HepG2 (cell line): ENCODE results near the gene GMCL2. TPM values are rescaled to one million over a fixed set of nuclear protein-coding genes. Genes with fewer than 3 reads are reported as not detected.

ENCODE experiments used
- AGO1 ChIP-seq: fragments of 200-400 bp; formaldehyde crosslinking; IDR thresholded peaks from 2 replicates; pipeline ENCODE4 v1.6.1; 2017; ENCODE audit warnings: mild to moderate bottlenecking, low read depth, low read length, moderate library complexity; ENCODE audit not compliant: poor library complexity, severe bottlenecking
- ARID2 ChIP-seq: sonication (generic); formaldehyde crosslinking; IDR thresholded peaks from 2 replicates; pipeline ENCODE4 v1.8.1; 2022; ENCODE audit warnings: mild to moderate bottlenecking, missing genetic modification reagents, borderline replicate concordance
- JUND ChIP-seq: sonication (generic); formaldehyde crosslinking; IDR thresholded peaks from 2 replicates; pipeline ENCODE4 v1.8.0; 2022; ENCODE audit warnings: mild to moderate bottlenecking, missing genetic modification reagents
- PHF21A ChIP-seq: sonication (generic); formaldehyde crosslinking; IDR thresholded peaks from 2 replicates; pipeline ENCODE4 v1.5.0; 2020; ENCODE audit warnings: mild to moderate bottlenecking, missing genetic modification reagents
- ZMYM4 ChIP-seq: sonication (generic); formaldehyde crosslinking; IDR thresholded peaks from 2 replicates; pipeline ENCODE4 v1.8.1; 2023; ENCODE audit warnings: mild to moderate bottlenecking, missing genetic modification reagents
- ZNF251 ChIP-seq: sonication (generic); formaldehyde crosslinking; IDR thresholded peaks from 2 replicates; pipeline ENCODE4 v1.9.0; 2021; ENCODE audit warnings: mild to moderate bottlenecking, missing genetic modification reagents
- ZNF775 ChIP-seq: sonication (generic); formaldehyde crosslinking; IDR thresholded peaks from 2 replicates; pipeline ENCODE4 v1.4.0; 2020; ENCODE audit warnings: missing genetic modification reagents, mild to moderate bottlenecking, moderate library complexity, borderline replicate concordance
- polyA plus RNA-seq, 8 experiments: library from polyadenylated mRNA; depleted of rRNA in 3 of 8; stranded (reverse) in 7 of 8; unstranded in 1 of 8; fragments of >200 nt; fragmentation: Illumina TruSeq in 4 of 8; extraction: Trizol in 4 of 8; gene quantifications; 2 replicates each; pipeline versions ENCODE4 v1.2.1 to v1.2.3, GENCODE V29; 2011 to 2016; ENCODE audit warnings: low read depth in 4 of 8, missing spikeins in 1 of 8, mixed read lengths in 1 of 8; ENCODE audit not compliant: insufficient read depth in 1 of 8
- total RNA-seq, 5 experiments: library from RNA; depleted of rRNA; stranded (reverse); fragments of >200 nt; fragmentation: Illumina TruSeq; extraction: Trizol; gene quantifications; 2 replicates each; pipeline ENCODE4 v1.2.3, GENCODE V29; 2016; ENCODE audit warnings: low read depth in 1 of 5
- TF ChIP-seq, protein P1 (sequence below): sonication (generic); formaldehyde crosslinking; IDR thresholded peaks from 2 replicates; pipeline ENCODE4 v1.8.0; 2022; ENCODE audit warnings: mild to moderate bottlenecking, missing genetic modification reagents; ENCODE audit not compliant: insufficient replicate concordance
- TF ChIP-seq, protein P2 (sequence below): sonication (generic); formaldehyde crosslinking; IDR thresholded peaks from 2 replicates; pipeline ENCODE4 v1.8.0; 2022; ENCODE audit warnings: low read depth, missing genetic modification reagents
- TF ChIP-seq, protein P3 (sequence below): sonication (generic); formaldehyde crosslinking; IDR thresholded peaks from 2 replicates; pipeline ENCODE4 v1.4.0; 2020; ENCODE audit warnings: missing genetic modification reagents, borderline replicate concordance
- TF ChIP-seq, protein P4 (sequence below): sonication (generic); formaldehyde crosslinking; IDR thresholded peaks from 2 replicates; pipeline ENCODE4 v1.8.1; 2022; ENCODE audit warnings: low read depth, mild to moderate bottlenecking, missing genetic modification reagents
- TF ChIP-seq, protein P5 (sequence below): sonication (generic); formaldehyde crosslinking; IDR thresholded peaks from 2 replicates; pipeline ENCODE4 v1.8.0; 2022; ENCODE audit warnings: mild to moderate bottlenecking, missing genetic modification reagents, moderate library complexity

GMCL2 gene
- total and polyA plus RNA-seq, 2 of the 13 experiments (the other 11 are each of a cell fraction or from before 2014, with no cell fraction given): 0.03 TPM; not detected in 1

DNA sequence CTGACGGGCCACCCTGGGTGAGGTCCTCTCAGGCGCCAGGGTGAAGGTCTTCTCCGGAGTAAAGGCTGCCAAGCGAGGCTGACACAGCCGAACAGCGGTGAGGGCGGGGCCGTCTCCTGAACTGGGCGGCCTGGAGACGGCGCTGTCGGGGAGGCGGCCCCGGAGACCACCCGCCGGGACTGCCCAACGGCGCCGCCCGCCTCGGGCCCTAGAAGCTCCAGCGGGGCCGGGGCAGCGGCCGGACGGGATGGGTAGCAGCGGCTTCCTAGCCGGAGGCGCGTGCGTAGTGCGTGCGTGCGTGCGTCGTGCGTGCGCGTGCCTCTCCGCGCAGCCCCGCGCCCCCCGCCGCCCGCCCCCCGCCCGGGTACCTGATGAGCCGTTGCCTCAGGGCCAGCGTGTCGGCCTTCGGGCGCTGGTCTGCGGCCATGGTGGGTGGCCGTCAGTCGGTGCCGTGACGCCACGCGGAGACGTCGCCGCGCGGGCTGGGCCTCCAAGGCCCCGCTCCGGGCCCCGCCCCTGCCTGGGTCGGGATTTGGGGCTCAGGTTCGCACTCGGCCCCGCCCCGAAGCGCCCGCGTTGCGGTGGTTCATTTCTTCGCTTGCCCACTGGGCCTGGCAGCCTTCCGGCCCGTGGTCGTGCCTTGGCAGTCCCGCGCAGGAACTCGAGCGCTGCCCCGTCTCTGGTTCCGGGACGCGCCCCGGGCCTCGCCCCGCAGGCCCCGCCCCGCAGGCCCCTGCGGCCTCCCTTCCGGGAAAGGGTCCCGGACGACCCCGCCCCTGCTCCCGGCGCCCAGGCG lies 45.2 kb upstream of the GMCL2 start, which contains the start of gene PHYKPL (continued):
- TF ChIP-seq, protein P1, sequence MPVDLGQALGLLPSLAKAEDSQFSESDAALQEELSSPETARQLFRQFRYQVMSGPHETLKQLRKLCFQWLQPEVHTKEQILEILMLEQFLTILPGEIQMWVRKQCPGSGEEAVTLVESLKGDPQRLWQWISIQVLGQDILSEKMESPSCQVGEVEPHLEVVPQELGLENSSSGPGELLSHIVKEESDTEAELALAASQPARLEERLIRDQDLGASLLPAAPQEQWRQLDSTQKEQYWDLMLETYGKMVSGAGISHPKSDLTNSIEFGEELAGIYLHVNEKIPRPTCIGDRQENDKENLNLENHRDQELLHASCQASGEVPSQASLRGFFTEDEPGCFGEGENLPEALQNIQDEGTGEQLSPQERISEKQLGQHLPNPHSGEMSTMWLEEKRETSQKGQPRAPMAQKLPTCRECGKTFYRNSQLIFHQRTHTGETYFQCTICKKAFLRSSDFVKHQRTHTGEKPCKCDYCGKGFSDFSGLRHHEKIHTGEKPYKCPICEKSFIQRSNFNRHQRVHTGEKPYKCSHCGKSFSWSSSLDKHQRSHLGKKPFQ: peak; percentile 57
- TF ChIP-seq JUND (CRISPR knock-in tag) (no peak), AGO1 (peak; percentile 7), ZMYM4 (CRISPR knock-in tag) (peak; percentile 70; the same call in 1 of the 2 replicates), ZNF775 (CRISPR knock-in tag) (no peak), PHF21A (peak; percentile 59), ZNF251 (CRISPR knock-in tag) (no peak), ARID2 (CRISPR knock-in tag) (0 out of 2 replicates have a peak, but pooled peaks have one; percentile 23)
- TF ChIP-seq, protein P2, sequence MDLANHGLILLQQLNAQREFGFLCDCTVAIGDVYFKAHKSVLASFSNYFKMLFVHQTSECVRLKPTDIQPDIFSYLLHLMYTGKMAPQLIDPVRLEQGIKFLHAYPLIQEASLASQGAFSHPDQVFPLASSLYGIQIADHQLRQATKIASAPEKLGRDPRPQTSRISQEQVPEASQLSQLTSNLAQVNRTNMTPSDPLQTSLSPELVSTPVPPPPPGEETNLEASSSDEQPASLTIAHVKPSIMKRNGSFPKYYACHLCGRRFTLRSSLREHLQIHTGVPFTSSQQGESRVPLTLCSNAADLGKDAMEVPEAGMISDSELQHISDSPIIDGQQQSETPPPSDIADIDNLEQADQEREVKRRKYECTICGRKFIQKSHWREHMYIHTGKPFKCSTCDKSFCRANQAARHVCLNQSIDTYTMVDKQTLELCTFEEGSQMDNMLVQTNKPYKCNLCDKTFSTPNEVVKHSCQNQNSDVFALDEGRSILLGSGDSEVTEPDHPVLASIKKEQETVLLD (CRISPR knock-in tag): peak; percentile 48; the same call in 1 of the 2 replicates
- TF ChIP-seq, protein P3, sequence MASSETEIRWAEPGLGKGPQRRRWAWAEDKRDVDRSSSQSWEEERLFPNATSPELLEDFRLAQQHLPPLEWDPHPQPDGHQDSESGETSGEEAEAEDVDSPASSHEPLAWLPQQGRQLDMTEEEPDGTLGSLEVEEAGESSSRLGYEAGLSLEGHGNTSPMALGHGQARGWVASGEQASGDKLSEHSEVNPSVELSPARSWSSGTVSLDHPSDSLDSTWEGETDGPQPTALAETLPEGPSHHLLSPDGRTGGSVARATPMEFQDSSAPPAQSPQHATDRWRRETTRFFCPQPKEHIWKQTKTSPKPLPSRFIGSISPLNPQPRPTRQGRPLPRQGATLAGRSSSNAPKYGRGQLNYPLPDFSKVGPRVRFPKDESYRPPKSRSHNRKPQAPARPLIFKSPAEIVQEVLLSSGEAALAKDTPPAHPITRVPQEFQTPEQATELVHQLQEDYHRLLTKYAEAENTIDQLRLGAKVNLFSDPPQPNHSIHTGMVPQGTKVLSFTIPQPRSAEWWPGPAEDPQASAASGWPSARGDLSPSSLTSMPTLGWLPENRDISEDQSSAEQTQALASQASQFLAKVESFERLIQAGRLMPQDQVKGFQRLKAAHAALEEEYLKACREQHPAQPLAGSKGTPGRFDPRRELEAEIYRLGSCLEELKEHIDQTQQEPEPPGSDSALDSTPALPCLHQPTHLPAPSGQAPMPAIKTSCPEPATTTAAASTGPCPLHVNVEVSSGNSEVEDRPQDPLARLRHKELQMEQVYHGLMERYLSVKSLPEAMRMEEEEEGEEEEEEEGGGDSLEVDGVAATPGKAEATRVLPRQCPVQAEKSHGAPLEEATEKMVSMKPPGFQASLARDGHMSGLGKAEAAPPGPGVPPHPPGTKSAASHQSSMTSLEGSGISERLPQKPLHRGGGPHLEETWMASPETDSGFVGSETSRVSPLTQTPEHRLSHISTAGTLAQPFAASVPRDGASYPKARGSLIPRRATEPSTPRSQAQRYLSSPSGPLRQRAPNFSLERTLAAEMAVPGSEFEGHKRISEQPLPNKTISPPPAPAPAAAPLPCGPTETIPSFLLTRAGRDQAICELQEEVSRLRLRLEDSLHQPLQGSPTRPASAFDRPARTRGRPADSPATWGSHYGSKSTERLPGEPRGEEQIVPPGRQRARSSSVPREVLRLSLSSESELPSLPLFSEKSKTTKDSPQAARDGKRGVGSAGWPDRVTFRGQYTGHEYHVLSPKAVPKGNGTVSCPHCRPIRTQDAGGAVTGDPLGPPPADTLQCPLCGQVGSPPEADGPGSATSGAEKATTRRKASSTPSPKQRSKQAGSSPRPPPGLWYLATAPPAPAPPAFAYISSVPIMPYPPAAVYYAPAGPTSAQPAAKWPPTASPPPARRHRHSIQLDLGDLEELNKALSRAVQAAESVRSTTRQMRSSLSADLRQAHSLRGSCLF (CRISPR knock-in tag): 0 out of 2 replicates have a peak, but pooled peaks have one; percentile 55
- TF ChIP-seq, protein P4, sequence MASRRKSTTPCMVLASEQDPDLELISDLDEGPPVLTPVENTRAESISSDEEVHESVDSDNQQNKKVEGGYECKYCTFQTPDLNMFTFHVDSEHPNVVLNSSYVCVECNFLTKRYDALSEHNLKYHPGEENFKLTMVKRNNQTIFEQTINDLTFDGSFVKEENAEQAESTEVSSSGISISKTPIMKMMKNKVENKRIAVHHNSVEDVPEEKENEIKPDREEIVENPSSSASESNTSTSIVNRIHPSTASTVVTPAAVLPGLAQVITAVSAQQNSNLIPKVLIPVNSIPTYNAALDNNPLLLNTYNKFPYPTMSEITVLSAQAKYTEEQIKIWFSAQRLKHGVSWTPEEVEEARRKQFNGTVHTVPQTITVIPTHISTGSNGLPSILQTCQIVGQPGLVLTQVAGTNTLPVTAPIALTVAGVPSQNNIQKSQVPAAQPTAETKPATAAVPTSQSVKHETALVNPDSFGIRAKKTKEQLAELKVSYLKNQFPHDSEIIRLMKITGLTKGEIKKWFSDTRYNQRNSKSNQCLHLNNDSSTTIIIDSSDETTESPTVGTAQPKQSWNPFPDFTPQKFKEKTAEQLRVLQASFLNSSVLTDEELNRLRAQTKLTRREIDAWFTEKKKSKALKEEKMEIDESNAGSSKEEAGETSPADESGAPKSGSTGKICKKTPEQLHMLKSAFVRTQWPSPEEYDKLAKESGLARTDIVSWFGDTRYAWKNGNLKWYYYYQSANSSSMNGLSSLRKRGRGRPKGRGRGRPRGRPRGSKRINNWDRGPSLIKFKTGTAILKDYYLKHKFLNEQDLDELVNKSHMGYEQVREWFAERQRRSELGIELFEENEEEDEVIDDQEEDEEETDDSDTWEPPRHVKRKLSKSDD (CRISPR knock-in tag): peak; percentile 55; the same call in 1 of the 2 replicates
- TF ChIP-seq, protein P5, sequence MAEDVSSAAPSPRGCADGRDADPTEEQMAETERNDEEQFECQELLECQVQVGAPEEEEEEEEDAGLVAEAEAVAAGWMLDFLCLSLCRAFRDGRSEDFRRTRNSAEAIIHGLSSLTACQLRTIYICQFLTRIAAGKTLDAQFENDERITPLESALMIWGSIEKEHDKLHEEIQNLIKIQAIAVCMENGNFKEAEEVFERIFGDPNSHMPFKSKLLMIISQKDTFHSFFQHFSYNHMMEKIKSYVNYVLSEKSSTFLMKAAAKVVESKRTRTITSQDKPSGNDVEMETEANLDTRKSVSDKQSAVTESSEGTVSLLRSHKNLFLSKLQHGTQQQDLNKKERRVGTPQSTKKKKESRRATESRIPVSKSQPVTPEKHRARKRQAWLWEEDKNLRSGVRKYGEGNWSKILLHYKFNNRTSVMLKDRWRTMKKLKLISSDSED (CRISPR knock-in tag): 0 out of 2 replicates have a peak, but pooled peaks have one; percentile 61
